ENCODE results near the gene FOXP1. TPM values are rescaled to one million over a fixed set of nuclear protein-coding genes. Genes with fewer than 3 reads are reported as not detected.
A peak's percentile ranks its signal among the peaks of the same experiment; 100 is the strongest.

Gene FOXP1
- total and polyA plus RNA-seq, 9 of the 15 experiments (the other 6 are each of a cell fraction or from before 2014, with no cell fraction given): 7.7 to 34.5 (median 13.7) TPM

DNA sequence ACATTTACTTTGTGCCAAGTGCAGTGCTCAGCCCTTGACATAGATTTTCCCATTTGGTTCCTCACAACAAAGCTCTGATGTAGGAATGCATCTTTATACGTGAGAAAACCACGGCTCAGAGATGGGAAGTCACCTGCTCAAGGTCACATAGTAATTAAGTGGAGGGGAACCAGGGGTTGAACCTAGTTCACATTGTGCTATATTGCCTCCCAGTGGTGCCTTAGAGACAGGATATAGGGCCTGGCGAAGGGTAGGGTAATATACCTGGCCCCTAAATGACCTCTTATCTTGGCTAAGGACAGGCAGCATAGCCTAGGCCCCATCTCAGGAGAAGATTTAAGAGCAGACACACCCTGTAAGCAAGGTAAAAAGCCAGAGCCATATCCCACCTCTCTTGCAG lies 71.5 kb downstream of the FOXP1 start (continued):
- TF ChIP-seq, protein P1, sequence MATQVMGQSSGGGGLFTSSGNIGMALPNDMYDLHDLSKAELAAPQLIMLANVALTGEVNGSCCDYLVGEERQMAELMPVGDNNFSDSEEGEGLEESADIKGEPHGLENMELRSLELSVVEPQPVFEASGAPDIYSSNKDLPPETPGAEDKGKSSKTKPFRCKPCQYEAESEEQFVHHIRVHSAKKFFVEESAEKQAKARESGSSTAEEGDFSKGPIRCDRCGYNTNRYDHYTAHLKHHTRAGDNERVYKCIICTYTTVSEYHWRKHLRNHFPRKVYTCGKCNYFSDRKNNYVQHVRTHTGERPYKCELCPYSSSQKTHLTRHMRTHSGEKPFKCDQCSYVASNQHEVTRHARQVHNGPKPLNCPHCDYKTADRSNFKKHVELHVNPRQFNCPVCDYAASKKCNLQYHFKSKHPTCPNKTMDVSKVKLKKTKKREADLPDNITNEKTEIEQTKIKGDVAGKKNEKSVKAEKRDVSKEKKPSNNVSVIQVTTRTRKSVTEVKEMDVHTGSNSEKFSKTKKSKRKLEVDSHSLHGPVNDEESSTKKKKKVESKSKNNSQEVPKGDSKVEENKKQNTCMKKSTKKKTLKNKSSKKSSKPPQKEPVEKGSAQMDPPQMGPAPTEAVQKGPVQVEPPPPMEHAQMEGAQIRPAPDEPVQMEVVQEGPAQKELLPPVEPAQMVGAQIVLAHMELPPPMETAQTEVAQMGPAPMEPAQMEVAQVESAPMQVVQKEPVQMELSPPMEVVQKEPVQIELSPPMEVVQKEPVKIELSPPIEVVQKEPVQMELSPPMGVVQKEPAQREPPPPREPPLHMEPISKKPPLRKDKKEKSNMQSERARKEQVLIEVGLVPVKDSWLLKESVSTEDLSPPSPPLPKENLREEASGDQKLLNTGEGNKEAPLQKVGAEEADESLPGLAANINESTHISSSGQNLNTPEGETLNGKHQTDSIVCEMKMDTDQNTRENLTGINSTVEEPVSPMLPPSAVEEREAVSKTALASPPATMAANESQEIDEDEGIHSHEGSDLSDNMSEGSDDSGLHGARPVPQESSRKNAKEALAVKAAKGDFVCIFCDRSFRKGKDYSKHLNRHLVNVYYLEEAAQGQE (IDR thresholded peaks at IDR 0.05; ENCODE audit: borderline replicate concordance): peak; percentile 60
- TF ChIP-seq, protein P1 (CRISPR knock-in tag; IDR thresholded peaks at IDR 0.05; ENCODE audit: low read depth): no peak
- TF ChIP-seq CHCHD3 (CRISPR knock-in tag; IDR thresholded peaks at IDR 0.05) (no peak), HMG20B (CRISPR knock-in tag; IDR thresholded peaks at IDR 0.05) (no peak), SMC3 (conservative IDR thresholded peaks at IDR 0.05; ENCODE audit: insufficient read depth, low read depth, low read length) (0 out of 2 replicates have a peak, but pooled peaks have one; percentile 17), NR2C1 (IDR thresholded peaks at IDR 0.05) (peak; percentile 48; the same call in 1 of the 2 replicates), NR2C1 (tag; IDR thresholded peaks at IDR 0.05) (0 out of 2 replicates have a peak, but pooled peaks have one; percentile 22), RB1 (IDR thresholded peaks at IDR 0.05; ENCODE audit: low read depth) (0 out of 2 replicates have a peak, but pooled peaks have one; percentile 20), POLR2H (tag; IDR thresholded peaks at IDR 0.05; ENCODE audit: low read depth) (no peak), SIX5 (IDR thresholded peaks at IDR 0.05; ENCODE audit: borderline replicate concordance in 1 of 2, insufficient read depth in 1 of 2, low read depth in 1 of 2, low read length in 2 of 2) (no peak), MYBL2 (IDR thresholded peaks at IDR 0.05; ENCODE audit: low read depth) (no peak), MYBL2 (CRISPR knock-in tag; IDR thresholded peaks at IDR 0.05; ENCODE audit: borderline replicate concordance) (no peak), RAD21 (CRISPR knock-in tag; conservative IDR thresholded peaks at IDR 0.05 in 1 of 2, IDR thresholded peaks at IDR 0.05 in 1 of 2) (peak; percentile 59 to 80)
- TF ChIP-seq, protein P2, sequence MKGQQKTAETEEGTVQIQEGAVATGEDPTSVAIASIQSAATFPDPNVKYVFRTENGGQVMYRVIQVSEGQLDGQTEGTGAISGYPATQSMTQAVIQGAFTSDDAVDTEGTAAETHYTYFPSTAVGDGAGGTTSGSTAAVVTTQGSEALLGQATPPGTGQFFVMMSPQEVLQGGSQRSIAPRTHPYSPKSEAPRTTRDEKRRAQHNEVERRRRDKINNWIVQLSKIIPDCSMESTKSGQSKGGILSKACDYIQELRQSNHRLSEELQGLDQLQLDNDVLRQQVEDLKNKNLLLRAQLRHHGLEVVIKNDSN (CRISPR knock-in tag; IDR thresholded peaks at IDR 0.05): no peak
- TF ChIP-seq, protein P3, sequence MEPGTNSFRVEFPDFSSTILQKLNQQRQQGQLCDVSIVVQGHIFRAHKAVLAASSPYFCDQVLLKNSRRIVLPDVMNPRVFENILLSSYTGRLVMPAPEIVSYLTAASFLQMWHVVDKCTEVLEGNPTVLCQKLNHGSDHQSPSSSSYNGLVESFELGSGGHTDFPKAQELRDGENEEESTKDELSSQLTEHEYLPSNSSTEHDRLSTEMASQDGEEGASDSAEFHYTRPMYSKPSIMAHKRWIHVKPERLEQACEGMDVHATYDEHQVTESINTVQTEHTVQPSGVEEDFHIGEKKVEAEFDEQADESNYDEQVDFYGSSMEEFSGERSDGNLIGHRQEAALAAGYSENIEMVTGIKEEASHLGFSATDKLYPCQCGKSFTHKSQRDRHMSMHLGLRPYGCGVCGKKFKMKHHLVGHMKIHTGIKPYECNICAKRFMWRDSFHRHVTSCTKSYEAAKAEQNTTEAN (CRISPR knock-in tag; IDR thresholded peaks at IDR 0.05): no peak
